ENCODE measurements around the gene MRFAP1.

- TF ChIP-seq POLR2A (IDR thresholded peaks at IDR 0.05; ENCODE audit: low read depth): no peak
- TF ChIP-seq, protein P1, sequence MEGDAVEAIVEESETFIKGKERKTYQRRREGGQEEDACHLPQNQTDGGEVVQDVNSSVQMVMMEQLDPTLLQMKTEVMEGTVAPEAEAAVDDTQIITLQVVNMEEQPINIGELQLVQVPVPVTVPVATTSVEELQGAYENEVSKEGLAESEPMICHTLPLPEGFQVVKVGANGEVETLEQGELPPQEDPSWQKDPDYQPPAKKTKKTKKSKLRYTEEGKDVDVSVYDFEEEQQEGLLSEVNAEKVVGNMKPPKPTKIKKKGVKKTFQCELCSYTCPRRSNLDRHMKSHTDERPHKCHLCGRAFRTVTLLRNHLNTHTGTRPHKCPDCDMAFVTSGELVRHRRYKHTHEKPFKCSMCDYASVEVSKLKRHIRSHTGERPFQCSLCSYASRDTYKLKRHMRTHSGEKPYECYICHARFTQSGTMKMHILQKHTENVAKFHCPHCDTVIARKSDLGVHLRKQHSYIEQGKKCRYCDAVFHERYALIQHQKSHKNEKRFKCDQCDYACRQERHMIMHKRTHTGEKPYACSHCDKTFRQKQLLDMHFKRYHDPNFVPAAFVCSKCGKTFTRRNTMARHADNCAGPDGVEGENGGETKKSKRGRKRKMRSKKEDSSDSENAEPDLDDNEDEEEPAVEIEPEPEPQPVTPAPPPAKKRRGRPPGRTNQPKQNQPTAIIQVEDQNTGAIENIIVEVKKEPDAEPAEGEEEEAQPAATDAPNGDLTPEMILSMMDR (IDR thresholded peaks at IDR 0.05): no peak
- no peak for TF ChIP-seq EP300 (IDR thresholded peaks at IDR 0.05)
Observed at GRCh38 chr4:6658209-6658595, 17.7 kb downstream of the MRFAP1 start.
